Coronary artery (tissue), 2 donors: ENCODE data around the gene ARHGAP23.

Experiments
- DNase-seq: peaks from one replicate; pipeline ENCODE4 v3.0.0-alpha.2; 2017; ENCODE audit warnings: low spot score
- H3K27ac ChIP-seq, 2 donors: fragments of 200-600 bp; sonication (generic); one replicate each; pipeline ENCODE4 v1.5.1; 2016 to 2019
- H3K4me3 ChIP-seq: fragments of 200-600 bp; sonication (generic); 2 replicates; pipeline ENCODE4 v1.5.1; 2016; ENCODE audit warnings: mild to moderate bottlenecking, moderate library complexity
- TF ChIP-seq, protein P1 (sequence below): fragments of 200-600 bp; sonication (generic); IDR thresholded peaks from one replicate; pipeline ENCODE4 v1.5.1; 2019; ENCODE audit warnings: antibody characterized with exemption

Gene ARHGAP23, protein sequence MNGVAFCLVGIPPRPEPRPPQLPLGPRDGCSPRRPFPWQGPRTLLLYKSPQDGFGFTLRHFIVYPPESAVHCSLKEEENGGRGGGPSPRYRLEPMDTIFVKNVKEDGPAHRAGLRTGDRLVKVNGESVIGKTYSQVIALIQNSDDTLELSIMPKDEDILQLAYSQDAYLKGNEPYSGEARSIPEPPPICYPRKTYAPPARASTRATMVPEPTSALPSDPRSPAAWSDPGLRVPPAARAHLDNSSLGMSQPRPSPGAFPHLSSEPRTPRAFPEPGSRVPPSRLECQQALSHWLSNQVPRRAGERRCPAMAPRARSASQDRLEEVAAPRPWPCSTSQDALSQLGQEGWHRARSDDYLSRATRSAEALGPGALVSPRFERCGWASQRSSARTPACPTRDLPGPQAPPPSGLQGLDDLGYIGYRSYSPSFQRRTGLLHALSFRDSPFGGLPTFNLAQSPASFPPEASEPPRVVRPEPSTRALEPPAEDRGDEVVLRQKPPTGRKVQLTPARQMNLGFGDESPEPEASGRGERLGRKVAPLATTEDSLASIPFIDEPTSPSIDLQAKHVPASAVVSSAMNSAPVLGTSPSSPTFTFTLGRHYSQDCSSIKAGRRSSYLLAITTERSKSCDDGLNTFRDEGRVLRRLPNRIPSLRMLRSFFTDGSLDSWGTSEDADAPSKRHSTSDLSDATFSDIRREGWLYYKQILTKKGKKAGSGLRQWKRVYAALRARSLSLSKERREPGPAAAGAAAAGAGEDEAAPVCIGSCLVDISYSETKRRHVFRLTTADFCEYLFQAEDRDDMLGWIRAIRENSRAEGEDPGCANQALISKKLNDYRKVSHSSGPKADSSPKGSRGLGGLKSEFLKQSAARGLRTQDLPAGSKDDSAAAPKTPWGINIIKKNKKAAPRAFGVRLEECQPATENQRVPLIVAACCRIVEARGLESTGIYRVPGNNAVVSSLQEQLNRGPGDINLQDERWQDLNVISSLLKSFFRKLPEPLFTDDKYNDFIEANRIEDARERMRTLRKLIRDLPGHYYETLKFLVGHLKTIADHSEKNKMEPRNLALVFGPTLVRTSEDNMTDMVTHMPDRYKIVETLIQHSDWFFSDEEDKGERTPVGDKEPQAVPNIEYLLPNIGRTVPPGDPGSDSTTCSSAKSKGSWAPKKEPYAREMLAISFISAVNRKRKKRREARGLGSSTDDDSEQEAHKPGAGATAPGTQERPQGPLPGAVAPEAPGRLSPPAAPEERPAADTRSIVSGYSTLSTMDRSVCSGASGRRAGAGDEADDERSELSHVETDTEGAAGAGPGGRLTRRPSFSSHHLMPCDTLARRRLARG (N-terminal part only)

DNA sequence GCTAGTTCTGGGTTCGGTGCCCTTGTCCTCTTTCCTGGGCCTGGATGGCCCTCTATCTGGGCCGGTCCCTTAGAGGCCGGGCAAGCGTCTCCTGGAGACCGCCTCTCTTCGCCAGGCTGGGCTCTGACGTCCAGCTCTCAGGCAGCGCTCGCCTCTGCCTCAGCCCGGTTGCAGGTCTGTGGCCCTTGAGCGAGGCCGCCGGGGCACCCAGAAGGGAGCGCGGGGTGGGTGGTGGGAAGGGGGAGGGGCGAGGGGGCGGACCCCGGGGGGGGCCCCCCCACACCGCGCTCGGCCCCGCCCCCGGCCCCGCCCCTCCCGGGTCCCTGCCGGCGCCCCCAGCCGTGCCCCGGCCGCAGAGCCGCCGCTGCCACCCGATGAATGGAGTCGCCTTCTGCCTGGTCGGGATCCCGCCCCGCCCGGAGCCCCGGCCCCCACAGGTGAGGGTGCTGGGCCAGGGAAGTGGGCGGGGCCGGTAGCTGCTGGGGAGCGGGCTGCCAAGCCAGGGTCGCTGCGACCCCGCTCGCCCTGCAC is at the start of gene ARHGAP23:
Gene ARHGAP23 (plus strand): TSS at position 353 of the 531 bp plus-strand sequence. CDS start 22 bp downstream, at position 375.
- Histone ChIP-seq H3K27ac (peak within 1 kb of the TSS; percentile 91 to 99), H3K4me3 (peak within 1 kb of the TSS; percentile 100)
- DNase-seq: no peak
- TF ChIP-seq, protein P1, sequence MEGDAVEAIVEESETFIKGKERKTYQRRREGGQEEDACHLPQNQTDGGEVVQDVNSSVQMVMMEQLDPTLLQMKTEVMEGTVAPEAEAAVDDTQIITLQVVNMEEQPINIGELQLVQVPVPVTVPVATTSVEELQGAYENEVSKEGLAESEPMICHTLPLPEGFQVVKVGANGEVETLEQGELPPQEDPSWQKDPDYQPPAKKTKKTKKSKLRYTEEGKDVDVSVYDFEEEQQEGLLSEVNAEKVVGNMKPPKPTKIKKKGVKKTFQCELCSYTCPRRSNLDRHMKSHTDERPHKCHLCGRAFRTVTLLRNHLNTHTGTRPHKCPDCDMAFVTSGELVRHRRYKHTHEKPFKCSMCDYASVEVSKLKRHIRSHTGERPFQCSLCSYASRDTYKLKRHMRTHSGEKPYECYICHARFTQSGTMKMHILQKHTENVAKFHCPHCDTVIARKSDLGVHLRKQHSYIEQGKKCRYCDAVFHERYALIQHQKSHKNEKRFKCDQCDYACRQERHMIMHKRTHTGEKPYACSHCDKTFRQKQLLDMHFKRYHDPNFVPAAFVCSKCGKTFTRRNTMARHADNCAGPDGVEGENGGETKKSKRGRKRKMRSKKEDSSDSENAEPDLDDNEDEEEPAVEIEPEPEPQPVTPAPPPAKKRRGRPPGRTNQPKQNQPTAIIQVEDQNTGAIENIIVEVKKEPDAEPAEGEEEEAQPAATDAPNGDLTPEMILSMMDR: no peak

DNA sequence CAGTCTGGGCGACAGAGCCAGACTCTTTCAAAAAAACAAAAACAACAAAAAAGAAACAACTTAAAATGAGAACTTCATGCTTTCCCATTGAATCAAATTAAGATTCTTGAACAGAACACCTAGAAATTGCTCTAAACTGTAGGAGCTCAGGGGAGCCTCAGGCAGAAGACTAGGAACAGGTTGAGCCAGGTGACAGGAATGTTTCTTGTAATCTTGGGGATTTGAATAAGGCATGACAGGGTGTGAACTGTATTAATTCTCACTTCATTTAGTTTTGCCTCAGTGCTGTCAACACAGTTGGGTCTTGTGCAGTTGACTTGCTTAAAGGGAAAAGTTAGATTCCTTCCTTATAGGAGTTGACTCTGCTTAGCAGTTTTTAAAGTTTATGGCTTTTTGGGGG is 48.8 kb upstream of the ARHGAP23 start:
- no peak overlapping the region for H3K27ac ChIP-seq
- DNase-seq: no peak
- TF ChIP-seq, protein P1: no peak
- H3K4me3 ChIP-seq: no peak overlapping the region

DNA sequence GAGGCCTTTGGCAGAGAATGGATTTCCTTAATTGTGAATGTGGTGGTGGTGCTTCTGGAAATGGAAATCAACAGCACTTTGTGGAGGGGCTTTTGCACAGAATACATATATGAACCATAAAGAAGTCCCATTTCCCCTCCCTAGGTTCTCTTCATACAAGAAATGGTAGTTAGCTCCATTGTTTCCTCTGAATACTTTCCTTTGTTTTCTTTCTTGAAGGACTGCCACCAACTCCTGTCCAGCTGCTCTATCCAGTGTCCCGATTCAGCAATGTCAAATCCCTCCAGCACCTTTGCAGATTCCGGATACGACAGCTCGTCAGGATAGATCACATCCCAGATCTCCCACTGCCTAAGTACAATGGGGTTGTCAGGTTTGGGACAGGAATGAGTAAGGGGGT is 33.2 kb upstream of the ARHGAP23 start:
- Histone ChIP-seq H3K27ac (no peak overlapping the region), H3K4me3 (no peak overlapping the region)
- no peak for DNase-seq
- TF ChIP-seq, protein P1: no peak

DNA sequence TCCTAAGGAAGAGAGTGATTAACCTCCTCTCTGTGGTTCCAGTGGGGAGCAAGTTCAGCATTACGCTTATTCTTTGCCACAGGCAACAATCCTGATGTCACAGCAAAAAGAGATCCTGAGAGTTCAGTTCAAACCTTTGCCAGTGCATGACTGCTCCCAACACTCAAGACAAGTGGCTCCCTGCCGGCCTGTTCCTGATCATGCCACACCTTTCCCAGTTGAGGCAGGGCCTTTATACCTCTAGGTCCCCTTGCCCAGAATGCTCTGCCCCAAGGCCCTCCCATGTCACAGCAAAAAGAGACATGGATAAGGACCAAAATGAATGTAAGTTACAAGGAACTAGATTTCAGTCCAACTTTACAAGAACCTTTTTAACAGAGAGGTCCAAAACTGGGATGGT is 31.0 kb upstream of the ARHGAP23 start:
- no peak for DNase-seq
- Histone ChIP-seq H3K4me3 (no peak overlapping the region), H3K27ac (no peak overlapping the region)
- TF ChIP-seq, protein P1: no peak

- no peak for DNase-seq
- Histone ChIP-seq H3K4me3 (no peak overlapping the region), H3K27ac (no peak overlapping the region)
- TF ChIP-seq, protein P1: no peak
These were observed 28.0 kb upstream of the ARHGAP23 start for GRCh38 chr17:38400286-38400685.

- Histone ChIP-seq H3K27ac (no peak overlapping the region), H3K4me3 (no peak overlapping the region)
- no peak for DNase-seq
- TF ChIP-seq, protein P1: no peak
These were observed 26.8 kb upstream of the ARHGAP23 start for GRCh38 chr17:38401459-38401858.
